ENCODE measurements around the gene EEA1.
"Not testable (repeated sequence)": the region's sequence is repeated elsewhere in the genome, so short reads cannot be mapped to it uniquely, and the experiment has no call there.

Gene EEA1

DNA sequence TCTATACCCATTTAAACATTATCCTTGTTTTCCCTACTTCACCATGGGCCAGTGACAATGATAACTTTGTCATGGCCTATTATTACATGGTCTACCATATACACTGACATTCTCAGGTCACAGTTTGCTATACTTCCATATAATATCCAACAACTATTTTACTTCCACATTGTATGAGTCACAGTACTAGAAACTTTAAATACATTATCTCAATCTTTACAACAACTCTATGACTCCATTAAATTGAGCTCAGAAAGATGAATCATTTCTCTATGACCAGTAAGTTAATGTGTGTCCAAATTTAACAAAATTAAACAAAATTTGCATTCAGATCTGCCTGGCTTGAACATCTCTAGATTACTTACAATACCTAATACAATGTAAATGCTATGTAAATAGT, 132.4 kb downstream of the EEA1 start:
- Histone ChIP-seq H3K36me3 (ENCODE audit: insufficient read depth, low read length) (peaks cover 34% of the 10 kb centered on the region), H3K4me3 (ENCODE audit: low read depth, low read length, poor library complexity, severe bottlenecking) (no peak overlapping the region), H3F3A (ENCODE audit: insufficient read depth, low read length) (no peaks in the 10 kb centered on the region), H3K4me1 (ENCODE audit: insufficient read depth, low read length, severe bottlenecking) (no peaks in the 10 kb centered on the region), H3K79me2 (ENCODE audit: insufficient read depth, low read length) (no peaks in the 10 kb centered on the region), H3K9me2 (ENCODE audit: low read depth, low read length) (no peaks in the 10 kb centered on the region), H2AFZ (ENCODE audit: low read length) (no peak overlapping the region), H3K27ac (ENCODE audit: low read depth, low read length, poor library complexity, severe bottlenecking) (no peak overlapping the region), H3K4me2 (ENCODE audit: low read length) (no peak overlapping the region), H3K9me3 (ENCODE audit: low read length) (no peaks in the 10 kb centered on the region), H4K20me1 (ENCODE audit: insufficient read depth, low read length) (no peaks in the 10 kb centered on the region), H3K27me3 (ENCODE audit: insufficient read depth, low read length) (no peaks in the 10 kb centered on the region), H3K9ac (ENCODE audit: low read length) (no peak overlapping the region)
- no peak for TF ChIP-seq EZH2 (IDR thresholded peaks at IDR 0.05; ENCODE audit: borderline replicate concordance, low read length)

DNA sequence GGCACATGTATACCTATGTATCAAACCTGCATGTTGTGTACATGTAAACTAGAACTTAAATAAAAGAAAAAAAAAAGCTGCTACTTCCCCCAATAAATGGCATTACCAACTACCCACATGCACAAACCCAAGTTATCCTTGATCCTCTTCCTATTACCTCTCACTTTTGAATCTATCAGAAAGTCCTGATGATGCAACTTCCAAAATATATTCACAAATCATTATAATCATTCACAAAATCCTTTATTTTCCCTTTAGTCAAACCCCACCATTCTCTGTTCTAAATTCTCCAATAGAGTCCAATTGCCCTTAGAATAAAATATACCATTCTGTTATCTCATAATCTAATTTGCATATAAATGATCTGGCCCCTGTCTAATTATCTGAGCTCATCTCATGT, 134.3 kb downstream of the EEA1 start:
- peaks cover 27% of the 10 kb centered on the region for H3K36me3 ChIP-seq (ENCODE audit: insufficient read depth, low read length)
- H2AFZ ChIP-seq (ENCODE audit: low read length) = no peak overlapping the region
- H3K27me3 ChIP-seq (ENCODE audit: insufficient read depth, low read length) = no peaks in the 10 kb centered on the region
- TF ChIP-seq, protein P1, sequence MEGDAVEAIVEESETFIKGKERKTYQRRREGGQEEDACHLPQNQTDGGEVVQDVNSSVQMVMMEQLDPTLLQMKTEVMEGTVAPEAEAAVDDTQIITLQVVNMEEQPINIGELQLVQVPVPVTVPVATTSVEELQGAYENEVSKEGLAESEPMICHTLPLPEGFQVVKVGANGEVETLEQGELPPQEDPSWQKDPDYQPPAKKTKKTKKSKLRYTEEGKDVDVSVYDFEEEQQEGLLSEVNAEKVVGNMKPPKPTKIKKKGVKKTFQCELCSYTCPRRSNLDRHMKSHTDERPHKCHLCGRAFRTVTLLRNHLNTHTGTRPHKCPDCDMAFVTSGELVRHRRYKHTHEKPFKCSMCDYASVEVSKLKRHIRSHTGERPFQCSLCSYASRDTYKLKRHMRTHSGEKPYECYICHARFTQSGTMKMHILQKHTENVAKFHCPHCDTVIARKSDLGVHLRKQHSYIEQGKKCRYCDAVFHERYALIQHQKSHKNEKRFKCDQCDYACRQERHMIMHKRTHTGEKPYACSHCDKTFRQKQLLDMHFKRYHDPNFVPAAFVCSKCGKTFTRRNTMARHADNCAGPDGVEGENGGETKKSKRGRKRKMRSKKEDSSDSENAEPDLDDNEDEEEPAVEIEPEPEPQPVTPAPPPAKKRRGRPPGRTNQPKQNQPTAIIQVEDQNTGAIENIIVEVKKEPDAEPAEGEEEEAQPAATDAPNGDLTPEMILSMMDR (IDR thresholded peaks at IDR 0.05; ENCODE audit: low read length) = no peak
- H3K79me2 ChIP-seq (ENCODE audit: insufficient read depth, low read length) = no peaks in the 10 kb centered on the region
- no peaks in the 10 kb centered on the region for H3K4me1 ChIP-seq (ENCODE audit: insufficient read depth, low read length, severe bottlenecking)
- H3K9me2 ChIP-seq (ENCODE audit: low read depth, low read length) = no peaks in the 10 kb centered on the region
- H3K9ac ChIP-seq (ENCODE audit: low read length) = no peak overlapping the region
- H4K20me1 ChIP-seq (ENCODE audit: insufficient read depth, low read length) = no peaks in the 10 kb centered on the region
- no peak overlapping the region for H3K4me2 ChIP-seq (ENCODE audit: low read length)
- no peaks in the 10 kb centered on the region for H3K9me3 ChIP-seq (ENCODE audit: low read length)
- H3K27ac ChIP-seq (ENCODE audit: low read depth, low read length, poor library complexity, severe bottlenecking) = no peak overlapping the region
- no peaks in the 10 kb centered on the region for H3F3A ChIP-seq (ENCODE audit: insufficient read depth, low read length)
- no peak overlapping the region for H3K4me3 ChIP-seq (ENCODE audit: low read depth, low read length, poor library complexity, severe bottlenecking)

DNA sequence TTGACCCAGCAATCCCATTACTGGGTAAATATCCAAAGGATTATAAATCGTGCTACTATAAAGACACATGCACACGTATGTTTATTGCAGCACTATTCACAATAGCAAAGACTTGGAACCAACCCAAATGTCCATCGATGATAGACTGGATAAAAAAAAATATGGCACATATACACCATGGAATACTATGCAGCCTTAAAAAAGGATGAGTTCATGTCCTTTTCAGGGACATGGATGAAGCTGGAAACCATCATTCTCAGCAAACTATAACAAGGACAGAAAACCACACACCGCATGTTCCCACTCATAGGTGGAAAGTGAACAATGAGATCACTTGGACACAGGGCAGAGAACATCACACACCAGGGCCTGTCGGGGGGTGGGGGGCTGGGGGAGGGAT, 134.7 kb downstream of the EEA1 start:
- not testable (repeated sequence) for H4K20me1 ChIP-seq (ENCODE audit: insufficient read depth, low read length); H3K4me2 ChIP-seq (ENCODE audit: low read length)

DNA sequence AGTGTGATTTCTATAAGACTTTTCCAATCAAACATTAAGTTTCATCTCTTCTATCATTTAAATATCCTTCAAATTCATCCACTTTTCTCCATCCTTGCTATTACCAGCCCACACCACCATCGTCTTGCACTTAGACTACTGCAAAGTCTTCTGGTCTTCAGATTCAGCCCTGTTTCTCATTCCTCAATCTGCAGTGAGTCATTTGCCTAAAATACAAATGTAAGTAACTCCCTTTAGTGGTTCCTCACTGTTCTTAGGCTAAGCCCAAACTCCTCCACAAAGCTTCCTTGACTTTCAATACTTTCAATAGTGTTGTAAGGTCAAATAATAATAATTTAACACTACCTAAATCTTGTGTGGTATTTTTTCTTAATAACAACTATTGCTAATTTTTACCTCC, 143.1 kb downstream of the EEA1 start:
- H3K4me3 ChIP-seq (ENCODE audit: low read depth, low read length, poor library complexity, severe bottlenecking) = no peak overlapping the region
- TF ChIP-seq, protein P1 (IDR thresholded peaks at IDR 0.05; ENCODE audit: low read length) = no peak
- TF ChIP-seq EZH2 (IDR thresholded peaks at IDR 0.05; ENCODE audit: borderline replicate concordance, low read length) = no peak

More for the DNA sequence above, 134.7 kb downstream of the EEA1 start:
- H3F3A ChIP-seq (ENCODE audit: insufficient read depth, low read length); H2AFZ ChIP-seq (ENCODE audit: low read length); H3K27me3 ChIP-seq (ENCODE audit: insufficient read depth, low read length); H3K9me2 ChIP-seq (ENCODE audit: low read depth, low read length); H3K9me3 ChIP-seq (ENCODE audit: low read length); H3K4me1 ChIP-seq (ENCODE audit: insufficient read depth, low read length, severe bottlenecking); H3K9ac ChIP-seq (ENCODE audit: low read length); H3K27ac ChIP-seq (ENCODE audit: low read depth, low read length, poor library complexity, severe bottlenecking); H3K4me3 ChIP-seq (ENCODE audit: low read depth, low read length, poor library complexity, severe bottlenecking); H3K79me2 ChIP-seq (ENCODE audit: insufficient read depth, low read length): not testable (repeated sequence)
- H3K36me3 ChIP-seq (ENCODE audit: insufficient read depth, low read length) = peaks cover 28% of the 10 kb centered on the region

More for the DNA sequence above, 143.1 kb downstream of the EEA1 start:
- Histone ChIP-seq H3K9ac (ENCODE audit: low read length) (no peak overlapping the region), H2AFZ (ENCODE audit: low read length) (no peak overlapping the region), H3K4me1 (ENCODE audit: insufficient read depth, low read length, severe bottlenecking) (no peaks in the 10 kb centered on the region), H3K9me3 (ENCODE audit: low read length) (no peaks in the 10 kb centered on the region), H3K27ac (ENCODE audit: low read depth, low read length, poor library complexity, severe bottlenecking) (no peak overlapping the region), H3K9me2 (ENCODE audit: low read depth, low read length) (no peaks in the 10 kb centered on the region), H3F3A (ENCODE audit: insufficient read depth, low read length) (peaks cover 3% of the 10 kb centered on the region; the same call in 1 of the 2 replicates), H3K27me3 (ENCODE audit: insufficient read depth, low read length) (no peaks in the 10 kb centered on the region), H3K36me3 (ENCODE audit: insufficient read depth, low read length) (peaks cover 9% of the 10 kb centered on the region), H3K79me2 (ENCODE audit: insufficient read depth, low read length) (no peaks in the 10 kb centered on the region), H4K20me1 (ENCODE audit: insufficient read depth, low read length) (no peaks in the 10 kb centered on the region), H3K4me2 (ENCODE audit: low read length) (no peak overlapping the region)
